Skeletal muscle tissue (tissue), 4 donors: Measurements from ENCODE around the gene LRTM1. TPM values are rescaled to one million over a fixed set of nuclear protein-coding genes. Genes with fewer than 3 reads are reported as not detected.

Source experiments
- H3K27ac ChIP-seq: one replicate; pipeline ENCODE4 v1.7.0; 2013; ENCODE audit warnings: mild to moderate bottlenecking, low read depth, low read length, inconsistent platforms
- H3K27me3 ChIP-seq, 3 donors: one replicate each; pipeline ENCODE4 v1.7.0; 2013; ENCODE audit warnings: low read length in 3 of 3; ENCODE audit not compliant: control insufficient read depth in 3 of 3, insufficient read depth in 3 of 3
- H3K36me3 ChIP-seq, 3 donors: one replicate each; pipeline ENCODE4 v1.7.0; 2013; ENCODE audit warnings: low read length in 3 of 3; ENCODE audit not compliant: control insufficient read depth in 3 of 3, insufficient read depth in 3 of 3
- H3K4me1 ChIP-seq, 3 donors: one replicate each; pipeline ENCODE4 v1.7.0; 2013; ENCODE audit warnings: low read length in 3 of 3, mild to moderate bottlenecking in 3 of 3; ENCODE audit not compliant: control insufficient read depth in 3 of 3, insufficient read depth in 3 of 3
- H3K4me3 ChIP-seq, 3 donors: one replicate each; pipeline ENCODE4 v1.7.0; 2013; ENCODE audit warnings: low read length in 3 of 3
- H3K9ac ChIP-seq, 3 donors: one replicate each; pipeline ENCODE4 v1.7.0; 2013; ENCODE audit warnings: low read length in 3 of 3, mild to moderate bottlenecking in 3 of 3, moderate library complexity in 2 of 3, low read depth in 1 of 3
- H3K9me3 ChIP-seq, 3 donors: one replicate each; pipeline ENCODE4 v1.7.0; 2013; ENCODE audit warnings: low read length in 3 of 3; ENCODE audit not compliant: control insufficient read depth in 3 of 3
- total RNA-seq: library from RNA; depleted of rRNA; stranded (reverse); fragments of >200 nt; gene quantifications from one replicate; pipeline ENCODE4 v1.2.3, GENCODE V29; 2014
- donor health status: Osteomylitis.

LRTM1 gene
- total RNA-seq, 1 donor from 2014 or later = 106 TPM

DNA sequence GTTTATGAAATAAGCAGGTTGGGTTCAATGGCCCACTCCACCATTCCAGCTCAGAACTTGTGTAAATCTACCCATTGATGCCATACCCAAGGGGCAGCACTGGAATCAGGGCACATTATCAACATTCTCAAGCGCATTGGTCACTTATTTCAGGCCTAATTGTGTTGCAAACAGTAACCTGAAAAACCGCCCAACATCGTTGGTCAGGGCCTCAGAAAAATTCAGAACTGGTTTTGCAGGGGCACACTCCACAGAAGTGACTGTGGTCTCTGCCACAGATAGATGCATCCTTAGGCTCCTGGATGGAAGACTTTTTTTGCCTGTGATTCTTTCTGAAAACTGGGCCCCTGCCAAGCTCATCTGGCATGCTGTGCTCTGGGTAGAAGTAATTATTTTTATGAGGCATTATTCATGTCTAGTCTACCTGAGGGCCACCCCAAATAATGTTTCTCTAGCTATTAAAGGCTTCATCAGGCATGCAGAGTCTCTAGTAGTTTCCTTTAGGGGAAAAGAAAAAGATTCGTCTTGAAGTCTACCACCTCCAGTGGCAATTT, 21.7 kb upstream of the LRTM1 start:
- H3K4me3 ChIP-seq = no peak overlapping the region
- no peaks in the 10 kb centered on the region for H3K27me3 ChIP-seq
- H3K9me3 ChIP-seq = no peaks in the 10 kb centered on the region
- no peak overlapping the region for H3K9ac ChIP-seq
- peaks cover 5 to 23% (median 22%) of the 10 kb centered on the region in 3 donors for H3K4me1 ChIP-seq
- H3K27ac ChIP-seq = no peak overlapping the region
- H3K36me3 ChIP-seq = no peaks in the 10 kb centered on the region

DNA sequence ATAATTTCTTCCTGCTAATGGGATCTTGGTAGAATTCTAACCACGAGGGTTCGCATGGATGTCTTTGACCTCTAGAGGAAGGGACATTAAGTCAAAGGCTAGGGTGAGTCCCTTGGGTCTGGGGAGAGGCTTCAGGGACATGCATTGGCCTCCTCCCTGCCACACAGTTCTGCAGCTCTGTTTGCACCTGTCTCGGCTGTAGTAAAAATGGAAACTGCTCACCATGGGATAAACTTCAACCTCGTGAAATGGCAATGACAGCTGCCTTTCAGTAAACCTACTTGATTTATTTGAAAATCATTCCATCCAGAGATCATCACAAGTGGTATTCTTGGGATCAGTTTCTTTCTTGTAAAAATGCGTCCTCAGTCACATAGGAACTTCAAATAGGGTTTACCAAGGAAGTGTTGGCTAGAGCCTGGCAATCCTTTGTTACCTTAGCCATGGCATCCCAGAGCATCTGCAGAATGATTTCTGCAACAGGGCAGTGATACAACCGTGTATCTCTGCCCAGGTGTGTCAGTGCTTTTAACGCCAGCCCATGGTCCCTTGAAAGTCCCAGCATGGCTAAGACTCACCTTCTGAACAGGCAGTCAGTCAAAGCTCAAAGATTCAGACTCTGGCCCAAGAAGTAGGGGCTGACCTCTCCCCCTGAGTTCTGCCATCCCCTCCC, 14.0 kb upstream of the LRTM1 start:
- peaks cover 4 to 18% (median 12%) of the 10 kb centered on the region in 3 donors for H3K4me1 ChIP-seq
- no peaks in the 10 kb centered on the region for H3K9me3 ChIP-seq
- H3K27ac ChIP-seq = peak overlapping the region; percentile 57
- H3K4me3 ChIP-seq = no peak overlapping the region
- H3K27me3 ChIP-seq = no peaks in the 10 kb centered on the region
- no peaks in the 10 kb centered on the region for H3K36me3 ChIP-seq
- H3K9ac ChIP-seq = peak overlapping the region in 1 of 3 donors; percentile 10

DNA sequence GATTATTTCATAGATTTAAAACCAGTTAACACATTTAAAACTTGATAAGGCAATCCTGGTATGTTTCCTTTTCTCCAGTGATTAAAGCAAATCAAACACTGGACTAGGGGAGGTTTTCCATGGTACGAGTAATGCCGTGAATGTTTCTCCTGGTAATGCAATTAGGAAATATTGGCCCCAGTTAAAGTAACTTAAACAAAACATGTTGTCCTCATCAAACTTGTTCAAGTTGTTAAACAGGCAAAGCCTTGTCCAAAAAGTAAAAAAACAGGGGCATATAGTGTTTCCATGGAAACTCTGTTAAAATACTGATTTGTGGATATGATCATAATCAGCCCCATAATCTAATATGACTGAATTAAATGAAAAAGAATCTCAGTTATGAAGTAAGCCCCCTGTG, 13.1 kb upstream of the LRTM1 start:
- H3K4me3 ChIP-seq = no peak overlapping the region

DNA sequence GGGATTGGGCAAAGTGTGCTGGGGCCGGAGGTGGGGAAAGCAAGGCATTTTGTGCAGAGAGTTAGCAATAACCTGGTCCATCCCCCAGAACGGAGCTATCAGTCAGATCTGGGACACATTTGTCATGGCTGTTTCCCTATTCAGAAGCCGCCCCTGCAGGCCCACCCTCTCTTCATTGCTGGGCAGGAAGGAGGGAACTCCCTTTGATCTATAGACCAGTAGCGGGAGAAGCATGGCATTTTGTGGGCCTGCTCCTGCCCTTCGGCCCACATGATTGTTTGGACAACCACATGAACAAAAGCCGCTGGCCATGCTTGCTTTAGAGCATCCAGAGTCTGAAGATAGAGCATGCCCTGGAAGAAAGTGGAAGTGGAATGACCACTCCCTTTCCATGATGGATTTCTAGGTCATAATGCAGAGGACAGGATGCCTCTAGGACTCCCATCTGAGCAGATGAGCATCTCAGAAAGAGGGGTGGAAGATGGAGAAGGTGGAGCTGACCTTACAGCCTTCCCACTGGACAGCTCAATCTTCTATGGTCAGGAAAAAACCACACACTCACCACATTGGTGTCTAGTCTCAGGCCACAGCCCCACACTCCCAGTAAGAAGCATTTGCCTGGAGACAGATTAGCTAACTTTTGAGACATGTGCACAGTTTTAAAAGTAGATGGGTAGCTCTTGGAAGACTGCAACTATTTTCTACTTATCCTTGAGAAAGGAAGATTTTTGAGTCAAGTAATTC, 11.9 kb upstream of the LRTM1 start:
- H3K27ac ChIP-seq = no peak overlapping the region
- H3K9ac ChIP-seq = no peak overlapping the region
- H3K36me3 ChIP-seq = no peaks in the 10 kb centered on the region
- H3K4me1 ChIP-seq = peaks cover 4 to 18% (median 12%) of the 10 kb centered on the region in 3 donors
- H3K9me3 ChIP-seq = no peaks in the 10 kb centered on the region
- H3K27me3 ChIP-seq = no peaks in the 10 kb centered on the region
- no peak overlapping the region for H3K4me3 ChIP-seq

More for the DNA sequence above, 13.1 kb upstream of the LRTM1 start:
- Histone ChIP-seq H3K36me3 (no peaks in the 10 kb centered on the region), H3K9me3 (no peaks in the 10 kb centered on the region), H3K4me1 (peaks cover 4 to 18% (median 12%) of the 10 kb centered on the region in 3 donors), H3K9ac (no peak overlapping the region), H3K27ac (no peak overlapping the region), H3K27me3 (no peaks in the 10 kb centered on the region)

DNA sequence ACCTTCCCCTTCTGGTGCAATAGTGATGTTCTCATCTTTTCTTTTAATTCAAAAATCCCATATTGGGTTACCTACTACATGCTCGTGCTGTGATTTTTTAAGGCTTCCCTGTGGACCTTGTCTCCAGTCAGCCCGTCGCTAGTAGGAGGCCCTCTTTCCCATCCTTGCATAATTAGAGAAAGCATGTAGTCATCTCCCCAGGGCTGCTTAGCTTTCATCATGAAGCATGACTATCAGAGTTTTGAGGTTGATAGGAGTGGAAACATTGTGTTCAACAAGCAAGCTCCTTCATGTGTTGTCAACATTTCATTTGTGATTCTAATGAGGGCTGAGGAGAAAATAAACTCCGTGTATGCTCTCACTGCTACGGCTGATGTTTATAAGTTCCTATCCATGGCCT, 8.7 kb upstream of the LRTM1 start:
- Histone ChIP-seq H3K9me3 (no peaks in the 10 kb centered on the region), H3K4me3 (no peak overlapping the region), H3K27me3 (no peaks in the 10 kb centered on the region), H3K9ac (no peak overlapping the region), H3K4me1 (peaks cover 7 to 21% (median 17%) of the 10 kb centered on the region in 3 donors), H3K36me3 (no peaks in the 10 kb centered on the region), H3K27ac (no peak overlapping the region)

DNA sequence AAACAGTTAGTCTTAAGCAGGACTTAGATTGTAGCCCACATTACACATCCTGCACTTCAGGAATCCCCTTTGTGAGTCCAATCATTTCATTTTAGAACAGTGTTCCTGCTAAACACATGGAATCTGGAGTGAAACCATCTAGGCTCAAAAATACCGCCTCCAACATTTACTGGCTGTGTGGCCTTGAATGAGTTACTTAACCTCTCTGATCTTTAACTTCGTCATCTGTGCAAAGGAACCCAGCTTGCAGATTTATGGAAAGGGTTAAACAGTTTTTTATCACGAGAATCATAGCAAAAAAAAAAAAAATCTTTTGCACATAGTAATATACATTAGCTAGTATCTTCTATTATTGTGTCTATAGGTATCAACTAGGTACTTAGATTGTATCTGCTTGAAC, 8.0 kb upstream of the LRTM1 start:
- peaks cover 7 to 23% (median 12%) of the 10 kb centered on the region in 3 donors for H3K4me1 ChIP-seq
- H3K9ac ChIP-seq = no peak overlapping the region
- H3K4me3 ChIP-seq = no peak overlapping the region
- no peaks in the 10 kb centered on the region for H3K9me3 ChIP-seq
- no peak overlapping the region for H3K27ac ChIP-seq
- no peaks in the 10 kb centered on the region for H3K36me3 ChIP-seq
- no peaks in the 10 kb centered on the region for H3K27me3 ChIP-seq

DNA sequence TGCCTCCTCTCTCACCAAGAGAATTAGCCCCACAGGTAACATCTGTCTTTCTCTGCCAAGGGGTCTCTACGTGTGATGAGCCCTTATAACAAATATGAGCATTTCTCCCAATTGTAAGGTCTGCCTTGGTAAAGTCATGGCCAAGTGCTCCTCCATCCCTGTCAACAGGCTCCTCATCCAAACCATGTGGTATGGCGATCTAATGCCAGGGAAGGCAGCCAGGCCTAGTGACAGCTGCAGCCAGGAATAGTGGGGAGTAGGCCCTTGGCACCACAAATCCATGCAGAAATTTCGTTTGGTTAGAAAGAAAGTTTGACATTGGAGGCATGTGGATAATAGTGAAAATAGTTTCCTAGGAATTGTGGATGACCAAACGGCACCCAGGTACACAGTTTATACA, 4.7 kb upstream of the LRTM1 start:
- Histone ChIP-seq H3K27me3 (no peaks in the 10 kb centered on the region), H3K9me3 (no peaks in the 10 kb centered on the region), H3K9ac (no peak overlapping the region), H3K4me3 (no peak overlapping the region), H3K4me1 (peaks cover 7 to 22% (median 15%) of the 10 kb centered on the region in 3 donors), H3K27ac (peak overlapping the region; percentile 1), H3K36me3 (no peaks in the 10 kb centered on the region)

DNA sequence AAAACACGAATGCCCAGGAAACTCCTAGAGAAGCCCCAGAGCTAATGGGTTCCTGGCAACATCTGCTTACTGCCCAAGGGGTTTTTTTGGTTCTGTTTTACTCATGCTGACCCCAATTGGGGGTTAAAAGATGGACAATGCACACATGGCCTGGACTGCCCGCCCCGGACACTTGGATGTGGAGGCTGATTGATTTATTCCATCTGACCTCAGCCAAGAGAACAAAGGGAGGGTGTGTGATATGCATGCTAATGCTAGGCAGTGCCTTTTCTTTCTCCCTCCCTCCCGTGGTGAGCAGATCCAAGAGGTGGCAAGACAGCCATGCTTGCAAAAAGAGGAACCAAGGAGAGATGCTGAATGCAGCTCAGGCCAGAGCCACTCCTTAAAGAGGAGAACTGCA, 3.3 kb upstream of the LRTM1 start:
- H3K4me1 ChIP-seq = peaks cover 7 to 22% (median 15%) of the 10 kb centered on the region in 3 donors
- no peak overlapping the region for H3K9ac ChIP-seq
- no peaks in the 10 kb centered on the region for H3K9me3 ChIP-seq
- no peak overlapping the region for H3K27ac ChIP-seq
- no peaks in the 10 kb centered on the region for H3K27me3 ChIP-seq
- no peak overlapping the region for H3K4me3 ChIP-seq
- no peaks in the 10 kb centered on the region for H3K36me3 ChIP-seq

DNA sequence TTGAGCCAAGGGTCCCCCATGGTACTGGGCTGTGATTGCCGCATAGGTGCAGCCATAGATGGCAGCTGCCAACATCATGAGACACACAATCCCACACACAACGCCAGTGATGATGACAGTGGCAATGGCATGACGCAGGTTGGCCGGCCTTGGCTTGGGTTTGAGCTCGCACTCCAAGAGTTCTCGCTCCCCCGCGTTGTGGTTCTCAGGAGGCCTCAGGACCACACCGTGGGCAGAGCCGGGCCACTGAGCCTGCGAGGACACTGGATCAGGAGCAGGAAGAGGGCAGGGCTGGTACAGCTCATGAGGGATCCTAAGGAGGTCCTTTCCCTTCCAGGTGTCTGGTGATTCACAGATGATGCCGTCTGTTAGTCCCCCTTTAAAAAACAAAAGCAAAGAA, 9.3 kb downstream of the LRTM1 start:
- H3K36me3 ChIP-seq = no peaks in the 10 kb centered on the region
- H3K9ac ChIP-seq = no peak overlapping the region
- H3K27ac ChIP-seq = no peak overlapping the region
- no peaks in the 10 kb centered on the region for H3K4me1 ChIP-seq
- H3K4me3 ChIP-seq = no peak overlapping the region
- H3K27me3 ChIP-seq = no peaks in the 10 kb centered on the region
- H3K9me3 ChIP-seq = no peaks in the 10 kb centered on the region

DNA sequence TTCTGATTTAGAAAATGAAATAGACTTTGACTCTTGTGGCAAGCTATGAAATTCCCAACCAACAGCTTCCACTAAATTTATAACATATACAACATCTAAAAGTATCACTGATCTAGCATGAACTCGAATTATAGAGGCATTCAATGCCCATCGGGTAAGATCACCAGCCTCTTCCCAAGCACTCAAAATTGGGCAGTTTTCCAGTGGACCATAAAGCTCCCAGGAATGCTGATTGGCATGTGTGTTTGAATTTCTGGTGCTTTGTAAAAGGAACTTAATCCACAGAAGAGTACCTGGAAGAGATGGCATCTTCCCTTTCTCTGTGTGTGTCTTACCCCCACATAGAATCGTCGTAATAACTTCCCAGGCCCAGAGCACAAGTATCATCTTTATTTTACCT, 10.0 kb downstream of the LRTM1 start:
- Histone ChIP-seq H3K36me3 (no peaks in the 10 kb centered on the region), H3K27me3 (no peaks in the 10 kb centered on the region), H3K4me3 (no peak overlapping the region), H3K27ac (no peak overlapping the region), H3K9ac (no peak overlapping the region), H3K4me1 (no peaks in the 10 kb centered on the region), H3K9me3 (no peaks in the 10 kb centered on the region)
